ENCODE measurements around the gene NFIA.

NFIA gene

DNA sequence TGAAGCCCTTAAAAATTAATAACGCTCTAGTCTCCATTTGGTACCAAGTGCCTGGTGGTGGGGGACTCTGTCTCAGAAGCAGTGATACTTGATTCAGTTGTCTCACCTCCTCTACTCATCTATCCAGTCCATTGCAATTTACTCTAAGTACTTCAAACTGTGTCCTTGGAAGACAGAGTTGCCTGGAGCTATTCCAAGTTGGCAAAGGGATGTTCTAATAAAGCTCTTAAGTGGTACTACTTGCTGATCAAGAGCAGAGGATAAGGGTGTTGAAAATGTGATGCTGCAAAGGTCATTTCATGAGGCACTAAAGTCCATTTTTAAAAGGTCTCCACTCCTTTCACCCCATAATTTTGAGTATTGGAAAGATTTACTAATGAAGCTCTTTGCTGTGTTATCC is 142.2 kb downstream of the NFIA start:
- no peak for DNase-seq

DNA sequence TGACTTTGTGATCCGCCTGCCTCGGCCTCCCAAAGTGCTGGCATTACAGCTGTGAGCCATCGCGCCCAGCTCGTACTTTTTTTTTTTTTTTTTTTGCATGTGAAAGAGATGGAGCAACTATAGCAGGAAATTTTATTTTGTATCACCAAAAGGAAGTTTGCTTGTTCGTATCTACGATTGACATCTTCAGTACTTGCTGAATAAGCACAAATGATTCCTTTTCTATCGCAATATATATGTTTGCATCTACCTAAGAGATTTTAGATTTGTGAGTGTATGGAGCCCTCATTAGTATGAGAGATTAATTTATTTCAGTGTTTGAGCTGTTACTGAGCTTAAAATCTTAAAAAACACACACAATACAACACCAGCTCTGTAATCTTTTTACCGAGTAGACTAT is 143.1 kb downstream of the NFIA start:
- no peak for DNase-seq

DNA sequence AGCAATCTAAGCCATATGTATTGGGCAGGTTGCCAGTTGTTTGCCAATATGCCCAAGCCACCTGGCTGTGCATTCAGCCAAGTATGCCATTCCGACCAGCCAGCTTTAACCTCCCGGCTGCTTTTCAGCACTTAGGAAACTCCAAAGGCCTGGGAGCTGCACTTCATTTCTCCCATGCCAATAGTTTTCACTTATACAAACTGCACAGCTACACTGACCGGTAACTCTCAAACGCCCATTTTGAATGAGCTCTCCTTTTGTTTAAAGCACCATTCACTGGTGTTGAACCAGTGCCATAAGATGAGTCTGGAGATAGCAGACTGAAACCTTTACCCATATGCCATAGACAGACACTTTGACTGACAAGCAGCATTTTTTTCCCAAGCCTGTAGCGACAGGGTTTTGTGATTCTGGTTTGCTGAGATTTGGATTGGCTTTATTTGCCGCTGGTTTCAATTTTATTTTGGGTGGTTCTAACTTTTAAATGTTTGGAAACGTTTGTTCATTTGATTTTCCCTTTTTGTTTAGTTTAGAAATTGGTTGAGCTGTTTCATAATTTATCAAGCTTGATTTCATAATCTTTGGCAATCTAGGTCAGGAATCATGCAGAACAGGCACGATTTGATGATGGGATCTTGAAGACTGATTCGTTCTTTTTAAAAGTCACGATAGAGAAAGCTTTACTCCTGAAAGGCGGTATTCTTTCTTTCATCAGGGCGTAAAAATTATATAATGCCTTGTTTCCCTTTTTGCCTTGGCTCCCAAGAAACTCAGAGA is 144.6 kb downstream of the NFIA start:
- DNase-seq, result no peak

DNA sequence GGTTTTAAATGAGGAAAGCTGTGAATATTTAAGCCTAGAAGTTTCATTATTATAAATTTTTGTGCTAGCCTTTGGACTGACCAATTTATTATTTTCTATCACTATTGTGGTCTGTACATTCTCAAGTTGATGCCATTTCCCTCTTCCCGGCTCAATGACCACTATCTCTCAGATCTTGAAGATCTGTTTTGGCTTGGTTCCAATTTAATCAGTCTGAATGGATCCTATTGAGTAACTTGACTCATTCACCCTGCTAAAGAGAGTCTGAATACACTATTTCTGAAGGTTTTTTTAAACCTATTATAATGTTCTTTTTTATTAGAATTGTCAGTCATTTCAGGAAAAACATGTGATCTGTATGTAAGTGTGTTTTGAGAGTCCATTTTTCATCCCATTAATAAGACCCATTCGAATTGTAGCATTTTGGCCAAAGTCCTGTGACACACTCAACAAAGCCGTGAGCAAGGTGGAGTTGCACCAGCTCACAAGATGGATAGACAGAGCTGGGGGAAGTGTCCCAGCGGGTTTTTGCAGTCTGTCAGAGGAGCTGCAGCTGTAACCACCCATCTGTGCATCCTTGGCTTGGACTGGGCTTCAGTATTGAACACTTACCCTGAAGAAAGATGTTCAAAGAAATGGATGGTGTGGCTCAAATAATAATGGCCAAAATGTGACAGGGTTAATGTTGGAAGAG is 145.6 kb downstream of the NFIA start:
- DNase-seq, result no peak

DNA sequence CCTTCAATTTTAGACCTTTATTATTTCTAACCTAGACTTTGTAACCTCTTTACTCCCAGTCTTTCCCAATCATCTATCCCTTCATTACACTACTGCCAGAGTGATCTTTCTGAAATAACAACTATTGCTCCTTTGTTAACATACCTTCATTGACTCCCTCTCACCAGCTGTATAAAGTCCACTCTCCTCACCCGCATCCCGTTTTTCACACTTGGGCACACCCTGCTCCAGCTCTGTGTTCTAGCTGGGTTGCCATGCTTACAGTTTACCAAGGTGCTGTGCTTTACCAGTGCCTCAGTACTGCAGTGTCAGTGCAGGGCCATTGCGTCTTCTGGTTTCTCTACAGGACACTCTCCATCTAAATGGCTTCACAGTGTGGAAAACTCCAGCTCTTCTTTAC is 148.2 kb downstream of the NFIA start:
- no peak for DNase-seq

DNA sequence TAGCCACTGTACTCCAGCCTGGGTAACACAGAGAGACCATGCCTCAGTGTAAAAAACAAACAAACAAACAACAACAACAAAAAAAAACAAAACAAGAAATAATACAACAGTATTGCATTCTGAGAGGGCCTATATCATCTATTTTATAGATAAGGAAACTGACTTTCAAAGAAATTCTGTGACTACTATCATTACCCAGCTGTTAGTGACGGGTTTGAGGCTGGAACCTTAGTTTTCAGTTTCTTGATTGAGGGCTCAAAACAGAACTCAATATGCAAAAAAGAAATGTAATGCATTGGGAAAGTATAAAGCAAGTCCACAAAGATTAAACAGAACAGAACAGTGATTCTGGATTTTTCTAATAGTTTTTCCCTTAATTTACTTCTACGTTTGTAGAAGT is 149.4 kb downstream of the NFIA start:
- DNase-seq, result no peak

DNA sequence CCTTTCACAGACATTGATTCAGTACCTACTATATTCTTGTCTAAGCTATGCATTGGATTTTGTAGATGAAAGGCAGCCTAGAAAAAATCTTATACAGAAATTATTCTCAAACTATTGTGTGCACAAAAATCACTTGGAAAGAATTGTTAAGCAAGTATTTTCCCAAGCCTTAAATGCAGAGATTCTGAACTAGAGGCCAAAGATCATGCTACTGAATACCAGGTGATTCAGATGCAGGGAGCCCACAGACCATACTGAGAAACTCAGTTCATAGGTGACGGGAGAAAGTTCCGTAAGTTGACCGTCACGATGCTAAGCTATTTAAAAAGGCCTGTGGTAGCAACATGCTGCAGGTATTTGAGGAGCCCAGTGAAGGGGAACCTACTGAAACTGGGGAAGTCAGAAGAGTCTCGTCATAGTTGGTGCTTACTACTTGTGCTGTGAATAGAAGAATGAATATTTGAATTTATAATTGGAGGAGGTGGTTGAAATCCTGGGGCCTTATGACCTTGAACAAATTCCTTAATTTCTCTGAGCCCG is 150.8 kb downstream of the NFIA start:
- DNase-seq, result no peak

DNA sequence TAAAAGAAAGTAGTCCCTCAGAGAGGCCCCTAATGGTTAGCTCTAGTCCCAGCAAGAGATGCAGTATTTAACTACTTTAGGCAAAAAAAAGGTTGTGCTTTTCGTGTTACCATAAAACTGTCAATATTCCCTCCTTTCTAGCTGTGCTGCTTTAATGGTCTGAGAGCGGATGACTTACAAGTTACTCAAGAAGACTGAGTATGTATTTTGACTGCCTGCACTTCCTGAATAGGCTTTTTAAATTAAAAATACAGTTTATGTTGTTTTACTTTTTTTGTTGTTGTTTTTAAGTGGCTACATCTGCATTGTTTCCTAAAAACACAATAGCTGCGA is 152.2 kb downstream of the NFIA start:
- no peak for DNase-seq

DNA sequence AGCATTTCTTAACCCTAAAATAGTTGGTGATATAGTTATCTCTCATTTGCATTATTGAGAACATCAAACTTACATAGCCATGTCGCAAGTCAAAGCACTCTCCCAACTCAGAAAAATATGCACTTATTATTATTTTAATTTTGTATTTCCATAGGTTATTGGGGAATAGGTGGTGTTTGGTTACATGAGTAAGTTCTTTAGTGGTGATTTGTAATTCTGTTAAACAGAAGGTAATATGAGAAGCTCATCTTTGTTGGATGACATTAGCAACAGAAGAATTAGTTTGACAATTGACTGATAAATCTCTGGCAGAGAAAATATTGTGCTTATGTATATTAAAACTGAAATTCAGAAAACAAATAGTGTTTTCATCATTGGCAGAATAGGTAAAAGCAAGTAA is 154.8 kb downstream of the NFIA start:
- DNase-seq, result no peak

DNA sequence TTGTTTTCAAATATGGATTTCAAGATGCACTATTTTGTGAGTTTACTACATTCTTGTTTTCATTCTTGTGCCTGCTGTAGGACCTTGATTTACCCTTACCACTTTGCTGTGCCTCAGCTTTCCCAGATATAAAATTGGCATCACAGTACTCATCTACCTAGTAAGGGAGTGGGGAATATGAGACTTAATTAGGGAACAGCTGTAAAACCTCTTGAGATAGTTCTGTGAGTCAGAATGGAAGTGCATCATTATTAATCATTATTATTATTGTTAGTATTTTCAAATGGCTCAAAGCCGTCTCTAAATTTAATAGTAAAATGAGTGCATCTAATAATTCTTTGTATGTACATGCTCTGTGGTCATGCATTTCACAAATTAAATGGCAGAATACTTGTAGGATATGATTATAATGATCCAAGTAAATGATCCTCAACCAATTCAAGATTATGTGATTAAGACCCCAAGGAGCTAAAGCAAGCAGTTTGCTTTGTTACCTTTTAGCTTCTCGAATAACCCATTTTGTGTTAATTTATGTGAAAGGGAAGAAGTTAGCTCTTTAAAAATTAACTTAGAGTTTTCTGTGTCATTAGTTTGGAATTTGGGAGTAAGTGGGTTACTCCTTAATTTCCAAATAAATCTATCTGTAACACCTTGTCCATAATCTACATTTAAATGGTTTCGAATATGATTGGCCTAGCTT is 155.4 kb downstream of the NFIA start:
- no peak for DNase-seq

DNA sequence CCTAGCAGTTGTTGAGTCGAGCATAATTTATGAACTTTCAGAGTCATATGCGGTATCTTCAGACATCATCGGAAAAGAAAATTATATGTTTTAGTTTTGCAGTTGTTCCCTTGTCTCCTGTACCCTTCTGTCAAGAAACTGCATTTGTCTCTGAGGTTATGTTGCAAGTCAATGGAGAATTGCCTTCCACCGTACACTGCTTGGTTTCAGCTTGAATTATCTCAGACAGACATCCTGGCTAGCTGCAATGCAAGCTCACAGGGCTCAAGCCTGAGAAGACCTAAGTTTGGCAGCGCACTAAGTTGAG is 156.0 kb downstream of the NFIA start:
- DNase-seq, result no peak

DNA sequence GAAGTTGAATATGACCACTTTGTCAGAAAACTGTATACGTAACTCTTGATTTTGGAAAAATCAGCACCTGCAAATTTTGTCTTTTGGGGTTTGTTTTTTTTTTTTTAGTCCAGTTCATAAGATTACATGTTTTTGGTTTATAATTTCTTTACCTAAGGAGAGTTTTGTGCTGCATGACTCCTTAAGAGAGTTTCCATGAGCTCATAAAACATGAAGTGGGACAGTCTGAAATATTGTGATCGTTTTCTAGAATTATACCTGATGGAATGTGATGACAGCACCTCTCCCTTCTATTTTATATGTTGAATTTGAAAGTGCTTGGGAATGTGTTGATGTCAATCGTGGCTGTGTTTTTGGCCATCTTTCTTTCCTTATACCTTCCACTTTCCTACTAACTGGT is 158.5 kb downstream of the NFIA start:
- no peak for DNase-seq

DNA sequence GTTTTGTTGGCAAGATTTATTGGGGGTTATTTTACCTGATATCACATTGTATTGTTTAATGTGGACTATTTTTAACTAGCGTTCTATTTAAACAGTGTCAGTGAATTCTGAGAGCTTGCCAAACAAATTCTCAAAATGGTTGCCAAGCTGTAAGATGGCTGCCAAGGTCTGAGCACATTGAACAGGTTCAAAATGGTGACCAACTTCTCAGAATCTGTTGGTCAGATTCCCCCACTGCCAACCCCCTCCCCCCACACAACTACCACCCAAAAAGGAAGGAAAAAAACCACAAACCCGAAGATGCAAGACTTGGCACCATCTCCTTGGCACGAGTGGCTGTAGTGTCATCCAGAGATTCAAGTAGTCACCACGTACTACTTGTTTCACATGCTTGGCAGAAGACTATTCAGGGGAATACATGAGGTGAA is 159.1 kb downstream of the NFIA start:
- DNase-seq, result no peak

DNA sequence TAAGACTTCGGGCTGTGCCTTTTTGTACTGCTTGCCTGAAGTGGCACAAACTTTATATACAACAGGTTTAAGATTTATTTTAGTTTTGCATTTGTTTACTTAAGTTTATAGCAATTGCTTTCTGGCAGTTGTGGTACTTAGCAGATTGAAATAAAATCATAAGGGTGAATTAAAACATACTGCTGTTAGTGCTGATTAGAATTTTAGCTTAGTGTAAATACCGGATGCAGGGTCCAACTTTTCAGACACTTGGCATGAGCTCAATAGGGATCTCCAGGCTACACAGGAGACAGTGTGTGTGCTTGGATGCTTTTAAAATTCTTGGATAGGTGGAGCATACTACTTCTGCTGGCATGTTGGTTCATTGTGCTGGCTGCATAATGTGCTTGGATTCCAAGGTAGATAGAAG is 159.6 kb downstream of the NFIA start:
- DNase-seq, result no peak

DNA sequence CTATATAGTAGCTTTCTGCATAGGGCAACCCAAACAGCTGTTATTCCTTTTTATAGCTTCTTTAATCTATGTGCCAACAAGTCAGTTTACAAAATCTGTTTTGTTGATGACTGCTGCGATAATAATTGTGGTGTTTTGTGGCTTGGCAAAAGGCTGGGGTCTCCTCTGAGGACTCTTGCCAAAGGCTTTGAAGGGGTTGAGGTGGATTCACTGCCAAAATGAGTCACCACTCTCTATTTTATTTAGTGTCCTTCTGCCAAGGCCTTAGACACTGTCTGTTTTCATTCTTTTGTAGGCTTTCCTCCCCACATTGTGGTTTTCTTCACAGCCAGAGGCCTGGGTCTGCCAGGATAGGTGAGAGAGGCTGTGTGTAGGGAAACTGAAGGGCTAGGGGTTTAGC is 161.8 kb downstream of the NFIA start:
- no peak for DNase-seq

DNA sequence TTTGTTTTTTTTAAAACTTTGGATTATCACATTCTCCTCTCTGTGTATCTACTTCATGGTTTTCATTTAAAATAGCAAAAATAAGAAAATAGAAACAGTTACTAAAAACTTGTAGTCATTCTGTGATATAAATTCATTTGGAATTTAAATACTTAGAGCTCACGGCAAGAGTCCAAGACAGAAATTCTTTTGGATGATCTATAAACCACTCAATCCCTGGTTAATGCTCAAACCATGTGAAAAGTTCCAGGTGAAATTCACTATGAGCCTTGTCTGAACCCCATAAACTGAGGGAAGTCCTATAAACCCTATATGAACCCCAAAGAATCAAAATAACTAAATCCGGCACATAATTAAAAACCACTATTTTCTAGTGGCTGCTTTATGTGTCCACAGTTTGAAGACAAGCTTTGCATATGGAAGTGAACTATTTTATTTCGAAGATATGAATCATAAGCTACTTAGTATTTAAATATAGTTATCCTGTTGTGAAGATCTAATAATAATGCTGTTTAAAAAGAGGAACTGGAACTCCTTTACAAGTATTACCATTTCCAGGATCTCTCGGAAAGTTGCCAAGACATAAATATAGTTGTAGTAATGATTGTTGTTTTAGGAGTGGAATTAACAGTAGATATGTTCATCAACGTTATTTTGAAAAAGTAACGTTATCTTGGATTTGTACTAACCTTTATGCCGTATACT is 163.5 kb downstream of the NFIA start:
- peak in 1 of 2 donors; percentile 18 for DNase-seq

DNA sequence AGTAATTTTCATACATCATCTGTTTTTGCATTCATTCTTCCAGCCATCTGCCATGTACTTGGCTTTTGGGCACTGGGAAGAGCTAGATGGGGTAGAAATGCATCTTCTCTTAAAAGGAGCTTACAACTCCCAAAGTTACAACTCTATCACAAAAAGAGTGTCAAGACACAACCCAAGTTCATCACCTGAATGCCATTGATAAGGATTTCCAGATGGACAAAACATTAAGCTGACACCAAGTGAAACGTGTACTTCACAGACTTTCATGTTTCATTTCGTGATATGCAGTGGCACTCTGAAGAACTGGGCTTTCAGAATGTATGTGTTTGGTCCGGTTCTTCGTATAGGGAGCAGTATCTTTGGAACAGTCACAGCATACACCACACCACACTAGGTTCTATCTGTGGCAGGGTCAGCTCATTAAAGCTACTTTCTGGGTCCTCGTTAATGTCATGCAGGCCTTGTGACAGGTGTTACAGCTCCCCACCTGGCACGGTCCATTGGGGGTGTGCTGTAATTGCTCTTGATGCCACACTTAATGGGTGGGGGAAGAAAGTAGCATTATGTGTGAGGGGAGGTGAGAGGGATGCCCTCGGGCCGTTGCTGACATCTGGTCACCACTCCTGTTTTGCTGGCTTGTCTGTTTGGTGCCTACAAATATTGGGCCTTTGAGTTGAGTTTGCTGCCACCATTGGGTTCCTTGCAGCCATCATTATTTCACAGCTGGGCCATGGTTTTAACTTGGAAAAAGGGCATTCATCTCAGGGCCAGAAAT is 164.9 kb downstream of the NFIA start:
- no peak for DNase-seq

DNA sequence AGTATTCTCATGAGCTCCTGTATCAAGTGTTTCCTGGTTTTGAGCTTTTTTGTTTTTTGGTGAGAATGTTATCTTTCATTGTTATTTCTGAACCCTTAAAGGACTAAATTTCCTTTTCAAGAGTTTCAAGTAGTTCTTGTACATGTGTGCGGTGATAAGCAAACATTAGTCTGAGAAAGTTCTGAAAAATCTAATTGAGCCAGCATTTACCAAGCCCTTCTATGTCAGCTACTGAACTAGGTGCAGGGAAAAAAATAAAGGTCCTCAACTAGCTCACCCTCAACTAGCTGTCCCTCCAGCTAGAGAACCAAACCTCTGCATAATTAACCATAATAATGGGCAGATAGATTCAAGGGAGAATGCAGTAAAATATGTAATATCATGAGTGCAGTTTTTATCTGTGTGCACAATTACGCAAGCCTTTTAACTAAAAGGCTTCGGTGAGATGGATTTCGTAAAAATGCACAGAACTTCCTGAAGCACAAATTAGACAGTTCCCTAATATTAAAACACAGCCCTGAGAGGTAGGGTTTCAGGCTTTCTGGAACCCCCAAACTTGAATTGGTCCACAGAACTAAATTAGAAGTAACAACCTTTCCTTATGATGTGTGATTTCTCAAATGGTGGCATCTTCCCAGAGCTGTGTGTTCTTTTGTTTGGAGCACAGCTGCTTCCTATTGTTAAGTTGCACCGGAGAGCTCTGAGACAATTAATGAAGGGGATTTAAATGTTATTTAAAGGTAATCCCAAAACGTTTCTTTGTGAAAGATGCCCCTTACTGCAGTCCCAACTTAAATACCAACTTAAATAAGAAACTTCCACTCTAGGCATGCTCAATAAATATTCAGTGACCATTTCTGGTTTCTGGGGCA is 165.8 kb downstream of the NFIA start:
- peak; percentile 15 to 26 for DNase-seq

DNA sequence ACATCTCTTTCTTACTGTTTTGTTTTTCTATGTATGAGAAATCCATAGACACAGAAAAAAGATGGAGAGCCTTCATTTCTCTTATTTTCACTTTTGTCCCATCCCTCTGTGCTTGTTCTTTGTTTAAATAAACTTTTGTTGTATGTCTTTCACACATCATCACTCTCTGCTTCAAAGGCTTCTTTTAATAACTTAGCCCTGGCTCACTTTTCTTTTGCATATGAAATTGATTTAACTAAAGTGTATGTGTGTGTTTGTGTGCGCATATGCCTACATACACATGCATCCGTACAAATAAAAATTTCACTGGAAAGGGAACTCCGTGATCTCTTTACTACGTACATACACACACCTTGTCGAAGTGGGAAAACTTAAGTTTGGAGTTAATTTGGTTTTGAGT is 168.6 kb downstream of the NFIA start:
- DNase-seq, result no peak

DNA sequence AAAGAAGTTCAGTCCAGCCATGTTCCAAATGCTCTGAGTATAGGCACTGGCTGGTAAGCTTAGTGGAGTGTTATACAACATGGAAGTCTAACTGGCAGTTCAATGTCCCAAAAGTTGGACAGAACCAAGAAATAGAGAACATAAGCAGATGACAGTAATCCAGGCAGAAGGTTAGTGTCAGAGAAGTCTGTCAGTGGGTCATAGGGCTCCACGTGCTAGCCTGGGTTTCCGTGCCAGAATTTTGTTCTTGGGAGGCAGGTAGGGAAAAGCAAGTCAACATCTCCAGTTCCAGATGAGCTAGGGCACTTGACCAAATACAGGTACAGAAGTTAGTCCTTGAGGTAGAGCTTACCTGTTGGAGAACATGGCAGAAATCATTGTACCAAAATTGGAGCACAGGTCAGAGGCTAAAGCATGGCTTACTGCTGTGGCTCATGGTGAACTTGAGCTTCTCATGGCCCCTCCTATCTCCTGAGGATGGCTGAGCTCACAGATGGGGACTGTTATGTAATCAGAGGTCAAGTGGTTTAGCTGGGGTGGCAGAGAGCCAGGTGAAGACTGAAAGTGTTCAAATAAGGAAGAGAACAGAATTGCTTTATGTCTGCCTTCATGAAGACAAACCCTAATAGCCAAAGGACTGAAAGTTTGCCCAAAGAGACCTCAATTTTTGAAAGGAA is 170.8 kb downstream of the NFIA start:
- DNase-seq, result peak; percentile 34 to 66

Measured in inflammatory macrophage (primary cell).